Mesenchymal stem cell (in vitro differentiated cells and primary cell): ENCODE results near the gene ELF2.

Source experiments
- DNase-seq: peaks from one replicate; pipeline ENCODE4 v3.0.0-alpha.2; 2013
- H2AFZ ChIP-seq: one replicate; pipeline ENCODE4 v1.6.1; 2013; ENCODE audit warnings: low read depth, mild to moderate bottlenecking, control low read depth, inconsistent platforms, low read length, moderate library complexity
- H2AK5ac ChIP-seq: 2 replicates; pipeline ENCODE4 v1.6.1; 2013; ENCODE audit warnings: low read length, moderate library complexity, mild to moderate bottlenecking, inconsistent platforms; ENCODE audit not compliant: severe bottlenecking
- H2BK120ac ChIP-seq: one replicate; pipeline ENCODE4 v1.6.1; 2013; ENCODE audit warnings: low read depth, mild to moderate bottlenecking, inconsistent platforms, low read length, moderate library complexity
- H2BK12ac ChIP-seq, 2 experiments: one replicate each; pipeline ENCODE4 v1.6.1; 2013; ENCODE audit warnings: inconsistent platforms in 2 of 2, low read length in 2 of 2, mild to moderate bottlenecking in 2 of 2, moderate library complexity in 2 of 2, control low read depth in 1 of 2
- H2BK15ac ChIP-seq: one replicate; pipeline ENCODE4 v1.6.1; 2013; ENCODE audit warnings: mild to moderate bottlenecking, low read depth, inconsistent platforms; ENCODE audit not compliant: poor library complexity, severe bottlenecking
- H2BK5ac ChIP-seq: 2 replicates; pipeline ENCODE4 v1.6.1; 2013; ENCODE audit warnings: low read depth, mild to moderate bottlenecking, low read length, control low read depth, inconsistent platforms; ENCODE audit not compliant: poor library complexity, severe bottlenecking
- H3K14ac ChIP-seq, 2 experiments: one replicate each; pipeline ENCODE4 v1.6.1; 2013; ENCODE audit warnings: inconsistent platforms in 2 of 2, low read length in 2 of 2, control low read depth in 1 of 2, mild to moderate bottlenecking in 1 of 2, moderate library complexity in 1 of 2
- H3K18ac ChIP-seq, 2 experiments: one replicate each; pipeline ENCODE4 v1.6.1; 2013; ENCODE audit warnings: inconsistent platforms in 2 of 2, low read length in 2 of 2, control low read depth in 1 of 2, low read depth in 1 of 2, mild to moderate bottlenecking in 1 of 2
- H3K23ac ChIP-seq, 2 experiments: one replicate each; pipeline ENCODE4 v1.6.1; 2013; ENCODE audit warnings: inconsistent platforms in 2 of 2, low read length in 2 of 2, mild to moderate bottlenecking in 2 of 2, moderate library complexity in 2 of 2, control low read depth in 1 of 2
- H3K27ac ChIP-seq: 2 replicates; pipeline ENCODE4 v1.5.1; 2013; ENCODE audit warnings: mild to moderate bottlenecking, moderate library complexity, low read length, control low read depth, inconsistent platforms; ENCODE audit not compliant: poor library complexity, severe bottlenecking
- H3K27me3 ChIP-seq, 2 experiments: 2 replicates each; pipeline versions ENCODE4 v1.6.1 to v1.7.0; 2013; ENCODE audit warnings: low read length in 2 of 2, mild to moderate bottlenecking in 2 of 2, moderate library complexity in 2 of 2, control low read depth in 1 of 2, inconsistent platforms in 1 of 2; ENCODE audit not compliant: control insufficient read depth in 1 of 2, insufficient read depth in 1 of 2
- H3K36me3 ChIP-seq, 2 experiments: 2 replicates each; pipeline versions ENCODE4 v1.6.1 to v1.7.0; 2013; ENCODE audit warnings: low read length in 2 of 2, control low read depth in 1 of 2, inconsistent platforms in 1 of 2, low read depth in 1 of 2, mild to moderate bottlenecking in 1 of 2; ENCODE audit not compliant: insufficient read depth in 2 of 2, control insufficient read depth in 1 of 2
- H3K4ac ChIP-seq, 2 experiments: one replicate each; pipeline ENCODE4 v1.6.1; 2013; ENCODE audit warnings: inconsistent platforms in 2 of 2, low read length in 2 of 2, mild to moderate bottlenecking in 2 of 2, moderate library complexity in 2 of 2, control low read depth in 1 of 2, low read depth in 1 of 2
- H3K4me1 ChIP-seq: 2 replicates; pipeline ENCODE4 v1.6.1; 2013; ENCODE audit warnings: low read depth, low read length, control low read depth; ENCODE audit not compliant: control insufficient read depth, insufficient read depth
- H3K4me2 ChIP-seq: 2 replicates; pipeline ENCODE4 v1.6.1; 2013; ENCODE audit warnings: low read length, mild to moderate bottlenecking, inconsistent platforms; ENCODE audit not compliant: poor library complexity, severe bottlenecking
- H3K4me3 ChIP-seq, 2 experiments: 2 replicates each; pipeline versions ENCODE4 v1.5.1 to v1.7.0; 2013; ENCODE audit warnings: low read length in 2 of 2, mild to moderate bottlenecking in 2 of 2, control low read depth in 1 of 2, low read depth in 1 of 2; ENCODE audit not compliant: insufficient read depth in 1 of 2
- H3K79me1 ChIP-seq: replicated peaks from 2 replicates; pipeline ENCODE4 v1.6.1; 2013; ENCODE audit warnings: mild to moderate bottlenecking, control low read depth, low read length, inconsistent platforms; ENCODE audit not compliant: poor library complexity, severe bottlenecking
- H3K9ac ChIP-seq: 2 replicates; pipeline ENCODE4 v1.7.0; 2013; ENCODE audit warnings: mild to moderate bottlenecking, low read length, moderate library complexity
- H3K9me3 ChIP-seq: 2 replicates; pipeline ENCODE4 v1.7.0; 2013; ENCODE audit warnings: mild to moderate bottlenecking, low read length; ENCODE audit not compliant: control insufficient read depth
- H4K8ac ChIP-seq: one replicate; pipeline ENCODE4 v1.6.1; 2013; ENCODE audit warnings: inconsistent platforms, mild to moderate bottlenecking, low read length, moderate library complexity
- H4K91ac ChIP-seq: one replicate; pipeline ENCODE4 v1.6.1; 2013; ENCODE audit warnings: mild to moderate bottlenecking, low read length, inconsistent platforms
- WGBS: methylation state at CpG from one replicate; pipeline ENCODE4 v1.1.7; 2013; ENCODE audit warnings: mixed read lengths; 5-methylcytosine and 5-hydroxymethylcytosine counted together

The ELF2 gene

GRCh38 chr4:139082750-139083606 is 94.0 kb downstream of the ELF2 start:
- peak; percentile 99 for DNase-seq
- Histone ChIP-seq H2AFZ (peak overlapping the region; percentile 39), H3K23ac (peak overlapping the region in 1 of 2 experiments; percentile 94), H4K91ac (peak overlapping the region; percentile 99), H3K36me3 (no peaks in the 10 kb centered on the region), H2BK5ac (peak overlapping the region; percentile 21), H3K14ac (peak overlapping the region in 1 of 2 experiments; percentile 28), H2BK15ac (no peak overlapping the region), H3K9me3 (no peaks in the 10 kb centered on the region), H3K4ac (peak overlapping the region; percentile 83 to 99), H3K27ac (peak overlapping the region; percentile 97), H4K8ac (peak overlapping the region; percentile 99), H3K4me1 (peaks cover 1% of the 10 kb centered on the region), H2AK5ac (peak overlapping the region; percentile 73), H3K79me1 (peaks cover 2% of the 10 kb centered on the region), H3K4me2 (peak overlapping the region; percentile 55), H2BK120ac (no peak overlapping the region), H3K18ac (peak overlapping the region; percentile 92 to 93), H3K9ac (peak overlapping the region; percentile 98), H3K27me3 (no peaks in the 10 kb centered on the region), H3K4me3 (peak overlapping the region; percentile 78 to 99), H2BK12ac (peak overlapping the region in 1 of 2 experiments; percentile 2)
- under 1% methylated on average over 27 of the region's 38 CpGs for WGBS

GRCh38 chr4:139078926-139079325 is 98.1 kb downstream of the ELF2 start:
- Histone ChIP-seq H2AFZ (no peak overlapping the region), H3K18ac (no peak overlapping the region), H3K79me1 (peaks cover 4% of the 10 kb centered on the region), H3K4ac (no peak overlapping the region), H2AK5ac (no peak overlapping the region), H3K9me3 (no peaks in the 10 kb centered on the region), H3K27ac (no peak overlapping the region), H3K9ac (no peak overlapping the region), H3K27me3 (no peaks in the 10 kb centered on the region), H3K4me3 (no peak overlapping the region), H3K36me3 (peaks cover 0 to 7% of the 10 kb centered on the region in 2 experiments), H2BK15ac (no peak overlapping the region), H3K23ac (no peak overlapping the region), H3K14ac (no peak overlapping the region), H2BK12ac (no peak overlapping the region), H3K4me1 (peaks cover 1% of the 10 kb centered on the region), H2BK5ac (no peak overlapping the region), H3K4me2 (no peak overlapping the region), H4K91ac (no peak overlapping the region), H2BK120ac (no peak overlapping the region), H4K8ac (no peak overlapping the region)
- DNase-seq = no peak
- WGBS = 96% methylated on average over 4 of the region's 4 CpGs

GRCh38 chr4:139077567-139078355 is 99.3 kb downstream of the ELF2 start:
- H3K27ac ChIP-seq = no peak overlapping the region
- no peak overlapping the region for H3K18ac ChIP-seq
- peaks cover 1% of the 10 kb centered on the region for H3K4me1 ChIP-seq
- H3K9ac ChIP-seq = no peak overlapping the region
- H3K14ac ChIP-seq = no peak overlapping the region
- no peak overlapping the region for H3K4me2 ChIP-seq
- no peak overlapping the region for H3K4ac ChIP-seq
- H3K23ac ChIP-seq = no peak overlapping the region
- no peak for DNase-seq
- H3K9me3 ChIP-seq = no peaks in the 10 kb centered on the region
- WGBS = 100% methylated on average over 1 of the region's 1 CpG
- no peak overlapping the region for H4K91ac ChIP-seq
- peaks cover 4% of the 10 kb centered on the region for H3K79me1 ChIP-seq
- H2BK15ac ChIP-seq = no peak overlapping the region
- H2BK12ac ChIP-seq = no peak overlapping the region
- peaks cover 0 to 14% of the 10 kb centered on the region in 2 experiments for H3K36me3 ChIP-seq
- no peak overlapping the region for H2AK5ac ChIP-seq
- no peak overlapping the region for H2BK5ac ChIP-seq
- no peak overlapping the region for H2AFZ ChIP-seq
- no peaks in the 10 kb centered on the region for H3K27me3 ChIP-seq
- H4K8ac ChIP-seq = no peak overlapping the region
- no peak overlapping the region for H2BK120ac ChIP-seq
- H3K4me3 ChIP-seq = no peak overlapping the region
